Stimulated activated CD8-positive, alpha-beta memory T cell treated with anti-CD3 and anti-CD28 coated beads, Interleukin-12 subunit alpha, Interleukin-12 subunit beta, amount 100 ng/mL, for 24 hours (primary cell): Measurements from ENCODE around the gene CLCF1.
"Not testable (repeated sequence)": the region's sequence is repeated elsewhere in the genome, so short reads cannot be mapped to it uniquely, and the experiment has no call there.

Experiments
- DNase-seq: peaks from one replicate; pipeline ENCODE4 v3.0.0-alpha.2; 2020; ENCODE audit errors: extremely low read depth

The CLCF1 gene

GRCh38 chr11:67408437-67409200, 35.2 kb upstream of the CLCF1 start:
- no peak for DNase-seq

GRCh38 chr11:67407688-67408163, 34.3 kb upstream of the CLCF1 start:
- no peak for DNase-seq

- no peak for DNase-seq
Measured at GRCh38 chr11:67406969-67407687, 33.7 kb upstream of the CLCF1 start.

- DNase-seq: no peak
Measured at GRCh38 chr11:67406420-67406968, 33.1 kb upstream of the CLCF1 start.

- no peak for DNase-seq
Measured at GRCh38 chr11:67405688-67406339, 32.4 kb upstream of the CLCF1 start.

GRCh38 chr11:67405196-67405567, 31.8 kb upstream of the CLCF1 start:
- DNase-seq: no peak

GRCh38 chr11:67404515-67405195, 31.3 kb upstream of the CLCF1 start:
- DNase-seq: no peak

- DNase-seq: not testable (repeated sequence)
Measured at GRCh38 chr11:67403085-67403484, 29.7 kb upstream of the CLCF1 start.

GRCh38 chr11:67402192-67402839, 28.9 kb upstream of the CLCF1 start:
- DNase-seq: not testable (repeated sequence)

- DNase-seq: peak; percentile 75
Measured at GRCh38 chr11:67401495-67402191, 28.2 kb upstream of the CLCF1 start, which contains the start of gene PPP1CA. PPP1CA (minus strand) TSS chr11:67401858; CDS start chr11:67401782, 76 bp downstream.

GRCh38 chr11:67400942-67401494, 27.6 kb upstream of the CLCF1 start:
- no peak for DNase-seq

GRCh38 chr11:67400251-67400941, 27.0 kb upstream of the CLCF1 start:
- no peak for DNase-seq

- DNase-seq: no peak
Measured at GRCh38 chr11:67398661-67399563, 25.5 kb upstream of the CLCF1 start.

- no peak for DNase-seq
Measured at GRCh38 chr11:67397986-67398660, 24.7 kb upstream of the CLCF1 start.

- DNase-seq: no peak
Measured at GRCh38 chr11:67397536-67397935, 24.1 kb upstream of the CLCF1 start.

GRCh38 chr11:67396587-67397389, 23.4 kb upstream of the CLCF1 start:
- DNase-seq: no peak

GRCh38 chr11:67396259-67396581, 22.8 kb upstream of the CLCF1 start:
- no peak for DNase-seq
